Panc1 (cell line): ENCODE data around the gene RPL38. TPM values are rescaled to one million over a fixed set of nuclear protein-coding genes. Genes with fewer than 3 reads are reported as not detected.

Source experiments
- ATAC-seq: fragments of 200-7000 bp; cut with Tn5 transposase; 2 replicates; pipeline ENCODE4 v1.9.1; 2020; ENCODE audit warnings: mild to moderate bottlenecking, moderate library complexity
- BruUV-seq: library from RNA; stranded (reverse); fragments of 400-500 nt; replicated peaks from 2 replicates; lab custom pipeline; 2021; lab: Mats Ljungman, UMichigan
- CTCF ChIA-PET: fragments of 300-600 bp; sonication (Branson Sonifier 250); formaldehyde crosslinking; loops from one replicate; lab custom pipeline; 2022; ENCODE audit warnings: antibody characterized with exemption; lab: Charles Lee
- POLR2A ChIA-PET: fragments of 300-600 bp; sonication (Branson Sonifier 250); formaldehyde crosslinking; loops from one replicate; lab custom pipeline; 2022; ENCODE audit warnings: antibody characterized with exemption; lab: Charles Lee
- DNase-seq: peaks from one replicate; pipeline ENCODE4 v3.0.0-alpha.2; 2010; ENCODE audit warnings: low read depth, low spot score
- H3K27ac ChIP-seq: 2 replicates; pipeline ENCODE4 v1.5.1; 2011; ENCODE audit warnings: mild to moderate bottlenecking, low read length, inconsistent platforms
- H3K27me3 ChIP-seq: fragments of 200-500 bp; sonication (Bioruptor generic); 2 replicates; pipeline ENCODE4 v1.6.0; 2014; ENCODE audit warnings: low read length, inconsistent platforms; ENCODE audit not compliant: control insufficient read depth, insufficient read depth
- H3K36me3 ChIP-seq: fragments of 200-500 bp; sonication (Bioruptor generic); 2 replicates; pipeline ENCODE4 v1.5.1; 2014; ENCODE audit warnings: inconsistent platforms, mild to moderate bottlenecking, low read length, moderate library complexity; ENCODE audit not compliant: control insufficient read depth, insufficient read depth
- H3K4me1 ChIP-seq: 2 replicates; pipeline ENCODE4 v1.5.1; 2011; ENCODE audit warnings: inconsistent platforms, mild to moderate bottlenecking, low read length, moderate library complexity; ENCODE audit not compliant: control insufficient read depth, insufficient read depth
- H3K4me3 ChIP-seq, 2 experiments: 2 replicates each; pipeline ENCODE4 v1.5.1; 2011 to 2012; ENCODE audit warnings: low read depth in 2 of 2, low read length in 2 of 2, mild to moderate bottlenecking in 2 of 2, inconsistent platforms in 1 of 2, moderate library complexity in 1 of 2
- H3K9me3 ChIP-seq: fragments of 200-500 bp; sonication (Bioruptor generic); 2 replicates; pipeline ENCODE4 v1.5.1; 2014; ENCODE audit warnings: low read depth, mild to moderate bottlenecking, inconsistent platforms, low read length, moderate library complexity; ENCODE audit not compliant: control insufficient read depth, insufficient read depth
- POLR2AphosphoS5 ChIP-seq: IDR thresholded peaks from 2 replicates; pipeline ENCODE4 v1.6.1; 2012; ENCODE audit warnings: mild to moderate bottlenecking, low read depth, low read length, moderate library complexity
- SIN3A ChIP-seq: IDR thresholded peaks from 2 replicates; pipeline ENCODE4 v1.6.1; 2012; ENCODE audit warnings: low read depth, mild to moderate bottlenecking, low read length, moderate library complexity, borderline replicate concordance; ENCODE audit not compliant: insufficient read depth
- TCF7L2 ChIP-seq: IDR thresholded peaks from 2 replicates; pipeline ENCODE4 v1.6.1; 2011; ENCODE audit warnings: mild to moderate bottlenecking, low read depth, low read length, inconsistent platforms
- in situ Hi-C: cut with HindIII; loops from 2 replicates; pipeline ENCODE4 v1.10.0; 2016; ENCODE audit warnings: low sequenced_read_pairs, low pct_unique_long_range_greater_than_20kb
- intact Hi-C: fragments of 100-400 bp; cut with micrococcal nuclease; formaldehyde crosslinking; loops from one replicate; pipeline ENCODE4 v1.10.0; 2022; ENCODE audit not compliant: unreplicated experiment
- total RNA-seq: library from RNA; stranded (reverse); gene quantifications from one replicate; pipeline ENCODE4 v1.2.1, GENCODE V29; 2021; ENCODE audit not compliant: unreplicated experiment
- TF ChIP-seq, protein P1 (sequence below), 2 experiments: IDR thresholded peaks; 2 replicates each; pipeline ENCODE4 v1.6.1; 2011 to 2012; ENCODE audit warnings: low read depth in 2 of 2, control low read depth in 1 of 2, low read length in 1 of 2, mild to moderate bottlenecking in 1 of 2, moderate library complexity in 1 of 2; ENCODE audit not compliant: insufficient read depth in 1 of 2
- TF ChIP-seq, protein P2 (sequence below): fragments of 450-650 bp; IDR thresholded peaks from 2 replicates; pipeline ENCODE4 v1.5.1; 2017; ENCODE audit warnings: mild to moderate bottlenecking

Gene RPL38
- total RNA-seq, 1 experiment from 2014 or later, result 968 TPM

DNA sequence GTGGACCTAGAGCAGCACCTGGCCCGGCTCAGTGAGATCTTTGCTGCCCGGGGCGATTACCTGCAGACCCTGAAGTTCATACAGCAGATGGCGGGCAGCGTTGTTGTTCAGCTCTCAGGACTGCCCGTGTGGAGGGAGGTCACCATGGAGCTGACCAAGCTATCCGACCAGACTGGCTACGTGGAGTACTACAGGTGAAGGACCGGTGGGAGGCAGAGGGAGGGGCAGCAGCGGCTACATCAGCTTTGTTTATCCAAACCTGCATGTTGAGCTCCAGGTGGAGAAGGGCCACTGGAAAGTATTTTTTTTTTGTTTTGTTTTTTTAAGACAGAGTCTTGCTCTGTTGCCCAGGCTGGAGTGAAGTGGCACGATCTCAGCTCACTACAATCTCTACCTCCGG, 33.8 kb downstream of the RPL38 start:
- intact Hi-C loops (no loop called here), in situ Hi-C loops (no loop called here)
- Histone ChIP-seq H3K4me3 (no peak overlapping the region), H3K36me3 (no peaks in the 10 kb centered on the region), H3K4me1 (no peaks in the 10 kb centered on the region), H3K9me3 (no peaks in the 10 kb centered on the region), H3K27ac (no peak overlapping the region), H3K27me3 (no peaks in the 10 kb centered on the region)
- TF ChIP-seq, protein P1, sequence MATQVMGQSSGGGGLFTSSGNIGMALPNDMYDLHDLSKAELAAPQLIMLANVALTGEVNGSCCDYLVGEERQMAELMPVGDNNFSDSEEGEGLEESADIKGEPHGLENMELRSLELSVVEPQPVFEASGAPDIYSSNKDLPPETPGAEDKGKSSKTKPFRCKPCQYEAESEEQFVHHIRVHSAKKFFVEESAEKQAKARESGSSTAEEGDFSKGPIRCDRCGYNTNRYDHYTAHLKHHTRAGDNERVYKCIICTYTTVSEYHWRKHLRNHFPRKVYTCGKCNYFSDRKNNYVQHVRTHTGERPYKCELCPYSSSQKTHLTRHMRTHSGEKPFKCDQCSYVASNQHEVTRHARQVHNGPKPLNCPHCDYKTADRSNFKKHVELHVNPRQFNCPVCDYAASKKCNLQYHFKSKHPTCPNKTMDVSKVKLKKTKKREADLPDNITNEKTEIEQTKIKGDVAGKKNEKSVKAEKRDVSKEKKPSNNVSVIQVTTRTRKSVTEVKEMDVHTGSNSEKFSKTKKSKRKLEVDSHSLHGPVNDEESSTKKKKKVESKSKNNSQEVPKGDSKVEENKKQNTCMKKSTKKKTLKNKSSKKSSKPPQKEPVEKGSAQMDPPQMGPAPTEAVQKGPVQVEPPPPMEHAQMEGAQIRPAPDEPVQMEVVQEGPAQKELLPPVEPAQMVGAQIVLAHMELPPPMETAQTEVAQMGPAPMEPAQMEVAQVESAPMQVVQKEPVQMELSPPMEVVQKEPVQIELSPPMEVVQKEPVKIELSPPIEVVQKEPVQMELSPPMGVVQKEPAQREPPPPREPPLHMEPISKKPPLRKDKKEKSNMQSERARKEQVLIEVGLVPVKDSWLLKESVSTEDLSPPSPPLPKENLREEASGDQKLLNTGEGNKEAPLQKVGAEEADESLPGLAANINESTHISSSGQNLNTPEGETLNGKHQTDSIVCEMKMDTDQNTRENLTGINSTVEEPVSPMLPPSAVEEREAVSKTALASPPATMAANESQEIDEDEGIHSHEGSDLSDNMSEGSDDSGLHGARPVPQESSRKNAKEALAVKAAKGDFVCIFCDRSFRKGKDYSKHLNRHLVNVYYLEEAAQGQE (IDR thresholded peaks at IDR 0.05; ENCODE audit: insufficient read depth in 1 of 2, low read depth in 2 of 2, low read length in 1 of 2), result no peak
- no peak for TF ChIP-seq TCF7L2
- TF ChIP-seq, protein P2, sequence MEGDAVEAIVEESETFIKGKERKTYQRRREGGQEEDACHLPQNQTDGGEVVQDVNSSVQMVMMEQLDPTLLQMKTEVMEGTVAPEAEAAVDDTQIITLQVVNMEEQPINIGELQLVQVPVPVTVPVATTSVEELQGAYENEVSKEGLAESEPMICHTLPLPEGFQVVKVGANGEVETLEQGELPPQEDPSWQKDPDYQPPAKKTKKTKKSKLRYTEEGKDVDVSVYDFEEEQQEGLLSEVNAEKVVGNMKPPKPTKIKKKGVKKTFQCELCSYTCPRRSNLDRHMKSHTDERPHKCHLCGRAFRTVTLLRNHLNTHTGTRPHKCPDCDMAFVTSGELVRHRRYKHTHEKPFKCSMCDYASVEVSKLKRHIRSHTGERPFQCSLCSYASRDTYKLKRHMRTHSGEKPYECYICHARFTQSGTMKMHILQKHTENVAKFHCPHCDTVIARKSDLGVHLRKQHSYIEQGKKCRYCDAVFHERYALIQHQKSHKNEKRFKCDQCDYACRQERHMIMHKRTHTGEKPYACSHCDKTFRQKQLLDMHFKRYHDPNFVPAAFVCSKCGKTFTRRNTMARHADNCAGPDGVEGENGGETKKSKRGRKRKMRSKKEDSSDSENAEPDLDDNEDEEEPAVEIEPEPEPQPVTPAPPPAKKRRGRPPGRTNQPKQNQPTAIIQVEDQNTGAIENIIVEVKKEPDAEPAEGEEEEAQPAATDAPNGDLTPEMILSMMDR, result no peak
- no peak for TF ChIP-seq POLR2AphosphoS5
- TF ChIP-seq SIN3A, result no peak
- CTCF ChIA-PET, result no interaction called here
- no peak for DNase-seq
- BruUV-seq, result no TSS peak
- POLR2A ChIA-PET, result no interaction called here
- no peak for ATAC-seq

DNA sequence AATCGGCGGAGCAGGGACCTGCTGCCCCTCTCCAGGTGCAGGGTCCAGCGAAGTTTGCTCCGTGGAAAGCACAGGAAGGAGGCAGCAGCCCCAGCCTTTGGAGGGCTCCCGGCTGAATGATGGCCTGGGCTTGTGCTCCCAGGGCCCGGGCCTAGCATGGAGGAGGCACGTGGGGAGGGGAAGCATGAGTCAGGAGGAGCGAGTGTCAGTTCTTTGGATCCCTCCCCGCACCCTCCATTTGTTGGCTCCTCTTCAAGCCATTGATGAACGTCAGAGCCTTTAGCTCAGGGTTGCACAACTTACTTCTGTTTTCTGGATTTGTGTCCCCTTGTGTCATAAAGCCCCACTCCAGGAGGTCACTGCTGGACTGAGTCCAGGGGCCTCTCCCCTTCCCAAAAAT, 35.7 kb downstream of the RPL38 start:
- H3K9me3 ChIP-seq, result no peaks in the 10 kb centered on the region
- no peaks in the 10 kb centered on the region for H3K36me3 ChIP-seq
- DNase-seq (no peak), ATAC-seq (no peak)
- TF ChIP-seq TCF7L2 (no peak), SIN3A (no peak)
- no peaks in the 10 kb centered on the region for H3K4me1 ChIP-seq
- H3K27ac ChIP-seq, result no peak overlapping the region
- no peak overlapping the region for H3K4me3 ChIP-seq
- in situ Hi-C loops, result no loop called here
- BruUV-seq, result no TSS peak
- intact Hi-C loops, result no loop called here
- ChIA-PET POLR2A (no interaction called here), CTCF (no interaction called here)
- H3K27me3 ChIP-seq, result no peaks in the 10 kb centered on the region

DNA sequence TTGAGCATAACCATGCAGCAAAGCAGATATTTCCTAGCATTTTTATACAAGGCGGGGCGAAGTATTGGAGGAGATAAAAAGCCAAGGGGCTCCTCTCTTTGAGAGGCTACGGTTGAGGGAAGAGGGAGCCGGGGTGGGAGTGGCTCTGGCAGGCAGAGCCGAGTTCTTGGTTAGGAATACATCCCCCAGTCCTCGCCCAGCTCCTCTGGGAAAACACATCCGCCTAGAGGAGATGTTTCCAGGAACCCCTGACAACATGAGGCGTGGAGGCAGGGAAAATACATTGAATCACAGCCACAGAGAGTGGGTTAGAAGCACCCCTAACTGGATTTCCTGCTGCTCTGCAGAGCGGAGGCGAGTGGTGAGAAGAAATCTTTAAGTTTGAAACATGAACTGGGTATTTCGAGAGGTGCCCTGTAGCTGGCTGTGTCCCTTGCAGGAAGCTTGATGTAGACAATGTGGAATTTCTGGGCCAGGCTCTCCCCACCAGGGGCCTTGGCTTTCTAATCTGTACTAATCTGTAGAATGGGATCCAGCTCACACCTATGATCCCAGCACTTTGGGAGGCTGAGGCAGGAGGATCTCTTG, 37.2 kb downstream of the RPL38 start:
- Histone ChIP-seq H3K27me3 (no peaks in the 10 kb centered on the region), H3K4me3 (no peak overlapping the region), H3K36me3 (no peaks in the 10 kb centered on the region), H3K27ac (no peak overlapping the region), H3K9me3 (no peaks in the 10 kb centered on the region), H3K4me1 (no peaks in the 10 kb centered on the region)
- POLR2A ChIA-PET, result no interaction called here
- BruUV-seq, result no TSS peak
- intact Hi-C loops (no loop called here), in situ Hi-C loops (no loop called here)
- CTCF ChIA-PET, result interaction anchor here (0.6 kb wide), 1 partner anchor 290 kb away, joined by 3 read pairs; no protein-coding TSS in a partner anchor
- ATAC-seq (no peak), DNase-seq (no peak)
- TF ChIP-seq SIN3A, result no peak
- TF ChIP-seq, protein P1 (IDR thresholded peaks at IDR 0.05; ENCODE audit: insufficient read depth in 1 of 2, low read depth in 2 of 2, low read length in 1 of 2), result no peak
- TF ChIP-seq, protein P2, result no peak
- no peak for TF ChIP-seq POLR2AphosphoS5
- TF ChIP-seq TCF7L2, result no peak
